HG03378 (cell line): ENCODE results near the gene CMIP.
"Not testable (repeated sequence)": the region's sequence is repeated elsewhere in the genome, so short reads cannot be mapped to it uniquely, and the experiment has no call there.

Experiments
- ATAC-seq: cut with Tn5 transposase; IDR thresholded peaks from one replicate; pipeline ENCODE4 v1.9.1; 2021; ENCODE audit warnings: mild to moderate bottlenecking, moderate library complexity; ENCODE audit not compliant: unreplicated experiment

CMIP gene

GRCh38 chr16:81730090-81731051, 285.8 kb downstream of the CMIP start:
- ATAC-seq, result peak; percentile 65

- ATAC-seq, result no peak
Observed at GRCh38 chr16:81731649-81732048, 287.0 kb downstream of the CMIP start.

- no peak for ATAC-seq
Observed at GRCh38 chr16:81732699-81733098, 288.1 kb downstream of the CMIP start.

- no peak for ATAC-seq
Observed at GRCh38 chr16:81733295-81733694, 288.7 kb downstream of the CMIP start.

- ATAC-seq, result no peak
Observed at GRCh38 chr16:81734632-81735434, 290.2 kb downstream of the CMIP start.

DNA sequence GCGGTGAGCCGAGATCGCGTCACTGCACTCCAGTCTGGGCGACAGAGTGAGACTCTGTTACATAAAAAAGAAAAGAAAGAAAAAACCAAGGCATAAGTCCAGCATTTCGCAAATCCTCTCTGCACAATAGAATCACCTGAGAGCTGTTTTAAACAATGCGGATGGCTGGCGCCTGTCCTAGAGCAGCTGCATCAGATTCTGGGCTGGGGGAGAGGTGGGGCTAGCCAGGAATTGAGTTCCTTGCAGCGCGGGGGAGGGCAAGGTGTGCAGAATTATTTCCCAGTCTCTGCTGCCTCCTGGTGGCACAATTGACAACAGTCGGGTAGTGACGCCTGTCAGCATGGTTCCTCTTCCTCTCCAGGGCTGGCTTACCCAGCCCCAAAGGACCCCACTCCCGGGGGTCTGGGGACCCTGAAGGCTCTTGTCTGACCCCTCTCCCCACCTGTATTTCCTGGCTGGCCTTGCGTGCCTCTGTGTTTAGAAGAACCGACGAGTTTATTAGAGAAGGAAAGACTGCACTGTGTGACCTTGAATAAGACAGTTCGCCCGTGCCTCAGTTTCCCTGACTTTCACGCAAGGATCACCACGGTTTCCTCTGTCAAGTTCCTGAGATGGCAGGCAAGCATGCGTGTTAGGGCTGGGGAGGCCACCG, 293.4 kb downstream of the CMIP start:
- peak; percentile 44 for ATAC-seq

DNA sequence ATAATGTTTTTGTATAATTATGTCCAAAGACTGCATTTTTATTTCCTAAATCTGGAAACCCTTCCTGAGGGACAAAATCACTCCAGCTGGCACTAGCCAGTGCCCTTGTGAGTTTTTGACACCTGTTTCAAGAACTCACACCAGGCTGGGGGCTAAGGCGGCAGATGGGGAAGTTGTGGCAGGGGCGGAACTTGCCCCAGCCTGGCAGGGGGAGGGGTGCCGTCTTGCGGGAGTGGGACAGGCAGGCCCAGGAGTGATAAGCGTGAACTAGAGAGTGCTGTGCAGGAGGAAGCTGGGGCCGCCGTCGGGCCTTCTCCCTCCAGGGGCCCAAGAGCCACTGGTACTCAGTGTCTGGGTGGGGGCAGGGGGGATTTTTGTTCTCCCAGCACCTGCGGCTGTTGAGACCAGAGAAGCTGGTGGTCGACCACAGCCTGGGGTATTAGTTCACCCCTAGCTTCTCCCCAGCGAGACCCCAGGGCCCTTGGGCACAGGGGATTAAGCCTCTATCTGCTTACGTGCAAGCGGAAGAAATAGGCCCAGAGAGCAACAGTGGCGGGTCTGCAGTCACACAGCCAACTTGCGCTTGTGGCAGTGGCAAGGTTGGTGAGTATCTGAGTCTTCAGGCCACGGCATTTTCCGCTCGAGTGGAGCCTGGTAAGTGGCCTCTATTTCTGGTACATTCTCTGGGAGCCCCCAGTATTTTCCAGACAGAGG, 294.3 kb downstream of the CMIP start:
- ATAC-seq, result no peak

GRCh38 chr16:81739503-81739902, 294.9 kb downstream of the CMIP start:
- no peak for ATAC-seq

- ATAC-seq, result peak; percentile 42
Observed at GRCh38 chr16:81740169-81740568, 295.6 kb downstream of the CMIP start.

GRCh38 chr16:81741430-81741770, 296.8 kb downstream of the CMIP start:
- not testable (repeated sequence) for ATAC-seq

- ATAC-seq, result no peak
Observed at GRCh38 chr16:81744385-81744784, 299.8 kb downstream of the CMIP start.

GRCh38 chr16:81744911-81745310, 300.3 kb downstream of the CMIP start:
- ATAC-seq, result no peak

- no peak for ATAC-seq
Observed at GRCh38 chr16:81745704-81746558, 301.3 kb downstream of the CMIP start.

- ATAC-seq, result no peak
Observed at GRCh38 chr16:81746566-81746965, 302.0 kb downstream of the CMIP start.

DNA sequence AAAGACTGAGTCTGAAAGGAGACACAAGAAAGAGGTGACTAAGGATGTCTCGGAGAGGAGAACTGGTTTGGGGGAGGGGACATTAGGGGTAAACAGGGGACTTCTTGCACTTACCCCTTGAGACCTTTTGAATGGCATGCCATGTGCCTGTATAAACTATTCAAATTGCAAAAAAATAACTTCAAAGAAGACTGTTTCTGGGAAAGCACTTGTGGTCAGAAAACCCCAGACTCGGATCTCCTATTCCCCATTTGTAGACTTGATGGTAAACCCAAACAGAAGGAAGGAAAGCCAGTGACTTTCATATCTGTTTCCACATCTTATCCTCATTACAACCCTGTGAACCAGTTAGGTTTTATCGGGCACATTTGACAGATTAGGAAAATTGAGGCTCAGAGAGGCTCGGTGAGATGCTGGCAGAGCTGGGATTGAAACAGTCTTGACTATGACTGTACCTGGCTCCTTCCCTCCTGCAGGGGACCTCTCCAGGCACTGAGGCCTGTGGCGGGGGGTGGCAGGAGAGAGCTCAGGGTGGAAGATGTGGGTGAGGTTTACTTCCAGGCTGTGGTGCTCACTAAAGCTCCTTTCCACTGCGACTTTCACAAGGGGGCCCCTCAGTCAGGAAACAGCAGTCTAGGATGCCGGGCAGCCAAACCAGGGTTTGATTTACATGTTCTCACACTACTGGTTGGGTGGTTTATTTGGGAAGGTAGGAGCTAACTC, 304.0 kb downstream of the CMIP start:
- ATAC-seq, result no peak

DNA sequence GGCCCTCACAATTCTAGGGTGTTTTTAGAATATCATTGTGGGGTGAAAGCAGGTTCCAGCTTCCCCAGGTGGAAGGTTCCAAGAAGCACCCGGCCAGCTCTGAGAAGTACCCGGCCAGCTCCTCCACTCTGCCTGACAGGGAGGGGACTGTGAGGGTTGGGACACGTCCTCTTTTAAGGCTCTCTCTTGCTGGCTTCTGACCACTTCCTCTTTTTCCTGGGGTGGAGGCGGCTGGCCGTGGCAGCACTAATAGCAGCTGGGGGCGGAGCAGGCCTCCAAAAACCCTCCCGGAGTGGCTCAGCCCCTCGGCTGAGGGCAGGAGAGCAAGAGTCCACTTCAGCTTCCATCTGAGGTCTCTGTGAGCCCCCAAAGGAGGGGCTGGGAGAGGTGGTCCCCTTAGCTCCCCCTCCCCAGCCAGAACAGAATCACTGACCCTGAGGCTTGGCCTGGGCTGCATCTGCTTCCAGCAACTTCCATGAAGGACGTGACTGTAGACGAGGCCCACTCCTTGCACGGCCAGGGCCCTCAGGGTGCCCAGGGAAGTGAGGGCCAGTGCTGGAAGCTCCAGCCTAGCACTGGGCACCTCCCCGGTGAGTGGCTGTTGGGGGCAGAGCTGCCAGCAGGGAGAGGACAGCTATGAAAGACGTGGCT, 307.7 kb downstream of the CMIP start:
- peak; percentile 90 for ATAC-seq

DNA sequence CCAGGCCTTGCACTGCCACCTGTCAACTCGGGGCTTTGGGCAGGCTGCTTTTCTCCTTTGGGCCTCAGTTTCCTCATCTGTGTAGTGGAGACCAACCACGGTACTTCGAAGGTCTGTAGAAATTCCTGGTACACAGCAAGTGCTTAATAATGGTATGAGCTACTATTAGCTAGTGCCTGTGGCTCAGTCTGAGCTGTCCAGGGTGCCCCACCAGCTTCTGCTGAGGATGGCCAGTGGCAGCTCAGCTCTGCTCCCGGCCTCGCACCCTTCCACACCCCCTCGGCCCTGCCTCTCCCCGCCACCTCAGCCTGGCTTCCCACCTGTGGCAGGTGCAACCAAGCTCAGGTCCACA, 308.2 kb downstream of the CMIP start:
- no peak for ATAC-seq

DNA sequence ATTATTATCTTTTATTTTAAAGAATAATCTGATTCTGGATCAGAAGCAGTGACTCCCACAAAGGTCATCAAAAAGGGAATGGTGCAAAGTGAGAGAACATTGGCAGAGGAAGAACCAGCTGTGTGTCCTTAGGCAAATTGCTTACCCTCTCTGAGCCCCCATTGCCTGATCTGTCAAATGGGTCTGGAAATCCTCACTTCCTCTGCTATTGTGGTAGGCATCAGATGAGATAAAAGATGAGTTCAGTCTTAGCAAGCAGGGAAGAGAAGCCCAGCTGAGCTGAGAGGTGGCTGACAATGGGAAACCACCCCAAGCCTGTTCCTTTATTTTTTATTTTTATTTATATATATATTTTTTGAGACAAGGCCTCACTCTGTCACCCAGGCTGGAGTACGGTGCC, 310.2 kb downstream of the CMIP start:
- no peak for ATAC-seq
